HCT116 (cell line): ENCODE measurements around the gene TNRC6C. TPM values are rescaled to one million over a fixed set of nuclear protein-coding genes. Genes with fewer than 3 reads are reported as not detected.

Experiments
- ATAC-seq: fragments of 200-7000 bp; cut with Tn5 transposase; 2 replicates; pipeline ENCODE4 v1.9.1; 2020; ENCODE audit warnings: mild to moderate bottlenecking, moderate library complexity
- BruUV-seq: library from RNA; stranded (reverse); fragments of 400-500 nt; replicated peaks from 2 replicates; lab custom pipeline; 2021; lab: Mats Ljungman, UMichigan
- CTCF ChIA-PET: fragments of 300-600 bp; sonication (Branson Sonifier 250); formaldehyde crosslinking; loops from one replicate; lab custom pipeline; 2021; ENCODE audit warnings: antibody characterized with exemption; lab: Charles Lee
- POLR2A ChIA-PET: fragments of 300-600, 350-600 bp; sonication (Branson Sonifier 250); formaldehyde crosslinking; loops from one replicate; lab custom pipeline; 2021; ENCODE audit warnings: antibody characterized with exemption; lab: Charles Lee
- RAD21 ChIA-PET, 2 experiments: fragments of 300-600 bp; sonication (Branson Sonifier 250); formaldehyde crosslinking; loops; one replicate each; lab custom pipeline; 2023; ENCODE audit warnings: low total read pairs in 2 of 2; ENCODE audit not compliant: uncharacterized antibody in 2 of 2, unreplicated experiment in 2 of 2, low non-redundant PET in 1 of 2; lab: Charles Lee
- DNase-seq: peaks from one replicate; pipeline ENCODE4 v3.0.0-alpha.2; 2010; ENCODE audit warnings: low read depth, low spot score
- H2AFZ ChIP-seq: fragments of 200-600 bp; shearing (Covaris generic), sonication (generic); 2 replicates; pipeline ENCODE4 v1.6.1; 2017; ENCODE audit warnings: low read depth, mixed run types, mixed read lengths, antibody characterized with exemption, low read length; ENCODE audit not compliant: poor library complexity, severe bottlenecking
- H3K27ac ChIP-seq: 2 replicates; pipeline ENCODE4 v1.5.1; 2012; ENCODE audit warnings: low read depth, low read length
- H3K27me3 ChIP-seq: fragments of 200-600 bp; sonication (generic); 2 replicates; pipeline ENCODE4 v1.6.1; 2016; ENCODE audit warnings: mixed run types, low read length, mixed read lengths; ENCODE audit not compliant: insufficient read depth
- H3K36me3 ChIP-seq, 2 experiments: fragments of 200-500 bp in 1 of 2; fragments of 200-600 bp in 1 of 2; sonication (Bioruptor generic) in 1 of 2; sonication (generic) in 1 of 2; 2 replicates each; pipeline versions ENCODE4 v1.5.1 to v1.6.1; 2014 to 2016; ENCODE audit warnings: low read length in 2 of 2, inconsistent platforms in 1 of 2, mixed read lengths in 1 of 2, mixed run types in 1 of 2; ENCODE audit not compliant: insufficient read depth in 2 of 2, control insufficient read depth in 1 of 2
- H3K4me1 ChIP-seq, 2 experiments: fragments of 200-600 bp in 1 of 2; sonication (generic) in 1 of 2; 2 replicates each; pipeline versions ENCODE4 v1.5.1 to v1.6.1; 2012 to 2017; ENCODE audit warnings: low read length in 2 of 2, inconsistent platforms in 1 of 2, mild to moderate bottlenecking in 1 of 2, mixed read lengths in 1 of 2, mixed run types in 1 of 2, moderate library complexity in 1 of 2; ENCODE audit not compliant: insufficient read depth in 2 of 2, control insufficient read depth in 1 of 2
- H3K4me2 ChIP-seq: fragments of 200-600 bp; sonication (generic); 2 replicates; pipeline ENCODE4 v1.6.1; 2017; ENCODE audit warnings: mixed run types, low read length, mixed read lengths
- H3K4me3 ChIP-seq, 2 experiments: fragments of 200-600 bp in 1 of 2; sonication (generic) in 1 of 2; replicated peaks in 1 of 2; 2 replicates each; pipeline ENCODE4 v1.5.1; 2011 to 2016; ENCODE audit warnings: low read length in 2 of 2, control low read depth in 1 of 2, low read depth in 1 of 2, mild to moderate bottlenecking in 1 of 2, mixed read lengths in 1 of 2, mixed run types in 1 of 2
- H3K79me2 ChIP-seq: fragments of 200-600 bp; sonication (generic); 2 replicates; pipeline ENCODE4 v1.6.1; 2017; ENCODE audit warnings: mild to moderate bottlenecking, mixed run types, low read length, moderate library complexity, mixed read lengths; ENCODE audit not compliant: insufficient read depth
- H3K9ac ChIP-seq: fragments of 200-600 bp; sonication (generic); 2 replicates; pipeline ENCODE4 v1.6.1; 2016; ENCODE audit warnings: low read length, mixed read lengths
- H3K9me2 ChIP-seq: fragments of 200-600 bp; sonication (generic), shearing (Covaris generic); 2 replicates; pipeline ENCODE4 v1.6.1; 2017; ENCODE audit warnings: mixed run types, mild to moderate bottlenecking, moderate library complexity; ENCODE audit not compliant: insufficient read depth
- H3K9me3 ChIP-seq, 2 experiments: fragments of 200-500 bp in 1 of 2; fragments of 200-600 bp in 1 of 2; sonication (Bioruptor generic) in 1 of 2; sonication (generic) in 1 of 2; 2 replicates each; pipeline ENCODE4 v1.6.1; 2014 to 2017; ENCODE audit warnings: low read length in 2 of 2, mixed read lengths in 2 of 2, inconsistent platforms in 1 of 2, low read depth in 1 of 2, mild to moderate bottlenecking in 1 of 2, mixed run types in 1 of 2, moderate library complexity in 1 of 2; ENCODE audit not compliant: control insufficient read depth in 1 of 2, insufficient read depth in 1 of 2
- H4K20me1 ChIP-seq: fragments of 200-600 bp; sonication (generic), shearing (Covaris generic); 2 replicates; pipeline ENCODE4 v1.6.1; 2017; ENCODE audit warnings: mixed run types, mild to moderate bottlenecking, moderate library complexity; ENCODE audit not compliant: insufficient read depth
- CBX3 ChIP-seq: IDR thresholded peaks from 2 replicates; pipeline ENCODE4 v1.6.1; 2012; ENCODE audit warnings: low read depth
- EZH2 ChIP-seq: fragments of 200-600 bp; sonication (generic); IDR thresholded peaks from 2 replicates; pipeline ENCODE4 v1.6.1; 2017; ENCODE audit warnings: antibody characterized with exemption, mixed run types
- POLR2A ChIP-seq: IDR thresholded peaks from 2 replicates; pipeline ENCODE4 v1.7.0; 2011; ENCODE audit warnings: borderline replicate concordance; ENCODE audit not compliant: insufficient read depth, insufficient read length; ENCODE audit errors: extremely low read depth
- SIN3A ChIP-seq: IDR thresholded peaks from 2 replicates; pipeline ENCODE4 v1.6.1; 2012; ENCODE audit warnings: low read depth
- SRF ChIP-seq: IDR thresholded peaks from 2 replicates; pipeline ENCODE4 v1.6.1; 2012; ENCODE audit warnings: low read depth
- TCF7L2 ChIP-seq: IDR thresholded peaks from 2 replicates; pipeline ENCODE4 v1.7.0; 2011; ENCODE audit warnings: borderline replicate concordance, inconsistent platforms; ENCODE audit not compliant: insufficient read depth, insufficient read length; ENCODE audit errors: extremely low read depth
- YY1 ChIP-seq: IDR thresholded peaks from 2 replicates; pipeline ENCODE4 v1.6.1; 2011; ENCODE audit warnings: low read length, low read depth, moderate library complexity, mild to moderate bottlenecking; ENCODE audit not compliant: insufficient replicate concordance; ENCODE audit errors: extremely low read depth
- ZFX ChIP-seq: fragments of 450-650 bp; IDR thresholded peaks from 2 replicates; pipeline ENCODE4 v1.6.1; 2017
- ZNF274 ChIP-seq: fragments of 200-500 bp; sonication (Bioruptor generic); IDR thresholded peaks from 2 replicates; pipeline ENCODE4 v1.6.1; 2014; ENCODE audit warnings: mild to moderate bottlenecking, low read depth, low read length, inconsistent platforms
- intact Hi-C: fragments of 100-400 bp; cut with micrococcal nuclease; formaldehyde crosslinking; loops from 2 replicates; pipeline ENCODE4 v1.10.0; 2022
- total RNA-seq: library from RNA; stranded (reverse); gene quantifications from one replicate; pipeline ENCODE4 v1.2.1, GENCODE V29; 2021; ENCODE audit not compliant: unreplicated experiment
- TF ChIP-seq, protein P1 (sequence below), 3 experiments: fragments of 200-600 bp in 1 of 3; sonication (generic) in 1 of 3; IDR thresholded peaks in 2 of 3; conservative IDR thresholded peaks in 1 of 3; 2 replicates each; pipeline ENCODE4 v1.5.1; 2012 to 2017; ENCODE audit warnings: low read depth in 2 of 3, low read length in 2 of 3, antibody characterized with exemption in 1 of 3, borderline replicate concordance in 1 of 3, control low read depth in 1 of 3, mild to moderate bottlenecking in 1 of 3, mixed read lengths in 1 of 3, mixed run types in 1 of 3, moderate library complexity in 1 of 3; ENCODE audit not compliant: insufficient read depth in 1 of 3
- TF ChIP-seq, protein P2 (sequence below): IDR thresholded peaks from 2 replicates; pipeline ENCODE4 v1.6.1; 2012; ENCODE audit warnings: low read depth
- TF ChIP-seq, protein P3 (sequence below): IDR thresholded peaks from 2 replicates; pipeline ENCODE4 v1.6.1; 2012

Gene TNRC6C
- total RNA-seq, 1 experiment from 2014 or later: 23.4 TPM

DNA sequence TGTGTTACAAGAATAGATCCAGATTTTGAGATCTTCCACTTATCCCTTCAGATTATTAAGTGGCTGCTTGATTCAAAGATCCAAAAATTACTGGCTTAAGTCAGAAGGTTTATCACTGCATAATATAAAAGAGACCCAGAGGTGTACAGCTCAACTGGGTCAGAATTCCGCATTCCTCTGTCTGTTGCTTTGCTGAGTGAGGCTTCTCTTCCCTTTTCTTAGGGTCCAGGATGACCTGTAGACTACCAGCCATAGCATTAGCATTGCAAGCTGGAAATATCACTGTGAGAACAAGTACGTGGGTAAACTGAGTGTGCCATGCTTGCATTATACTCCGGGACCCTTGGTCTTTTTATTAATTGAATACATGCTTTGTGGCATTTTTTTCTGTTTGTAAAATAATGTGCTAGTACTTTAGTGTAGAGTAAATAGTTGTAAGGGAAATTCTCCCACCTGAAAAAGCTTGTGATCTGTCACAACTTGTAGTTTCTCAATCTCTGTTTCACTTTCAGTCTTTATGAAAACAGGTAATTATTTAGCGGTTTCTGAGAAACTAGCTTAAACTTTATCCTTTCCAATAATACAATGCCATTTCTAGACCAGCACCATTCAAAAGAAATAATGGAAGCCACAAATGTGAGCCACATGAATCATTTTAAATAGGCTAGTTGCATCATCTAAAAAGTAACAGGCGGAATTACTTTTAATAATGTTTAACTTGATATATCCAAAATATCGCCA is 61.6 kb downstream of the TNRC6C start (continued):
- no peak for TF ChIP-seq SIN3A
- TF ChIP-seq, all 23 proteins: peak for 0

DNA sequence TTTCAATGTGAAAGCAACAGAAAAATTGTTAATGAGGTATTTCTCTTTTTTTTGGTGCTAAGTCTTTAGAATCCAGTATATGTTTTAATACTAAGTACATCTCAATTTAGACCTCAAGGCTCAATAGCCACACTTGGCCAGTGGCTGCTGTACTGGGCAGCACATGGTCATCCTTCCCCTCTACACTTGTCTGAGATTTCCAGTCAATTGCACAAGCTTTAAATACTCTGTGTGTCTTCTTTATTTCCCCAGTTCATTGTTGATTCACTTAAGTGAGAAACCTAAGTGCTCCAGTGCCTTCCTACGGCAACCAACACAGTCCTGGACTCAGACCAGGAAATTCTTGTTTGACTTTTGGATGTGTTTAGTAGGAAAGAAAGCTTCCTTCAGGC is 62.2 kb downstream of the TNRC6C start:
- RAD21 ChIA-PET: interaction anchor here in 1 of 2 experiments (0.6 kb wide), 1 partner anchor 108 kb away, joined by 4 read pairs; the partner anchor contains the start of gene TMC6
- no TSS peak for BruUV-seq
- DNase-seq: no peak
- Histone ChIP-seq H3K4me1 (no peaks in the 10 kb centered on the region), H4K20me1 (no peaks in the 10 kb centered on the region), H3K9ac (no peak overlapping the region), H2AFZ (no peak overlapping the region), H3K4me3 (no peak overlapping the region), H3K36me3 (no peaks in the 10 kb centered on the region), H3K27me3 (no peaks in the 10 kb centered on the region), H3K9me2 (no peaks in the 10 kb centered on the region), H3K79me2 (no peaks in the 10 kb centered on the region), H3K9me3 (no peaks in the 10 kb centered on the region), H3K27ac (no peak overlapping the region), H3K4me2 (no peak overlapping the region)
- TF ChIP-seq SRF: no peak
- TF ChIP-seq, protein P1, sequence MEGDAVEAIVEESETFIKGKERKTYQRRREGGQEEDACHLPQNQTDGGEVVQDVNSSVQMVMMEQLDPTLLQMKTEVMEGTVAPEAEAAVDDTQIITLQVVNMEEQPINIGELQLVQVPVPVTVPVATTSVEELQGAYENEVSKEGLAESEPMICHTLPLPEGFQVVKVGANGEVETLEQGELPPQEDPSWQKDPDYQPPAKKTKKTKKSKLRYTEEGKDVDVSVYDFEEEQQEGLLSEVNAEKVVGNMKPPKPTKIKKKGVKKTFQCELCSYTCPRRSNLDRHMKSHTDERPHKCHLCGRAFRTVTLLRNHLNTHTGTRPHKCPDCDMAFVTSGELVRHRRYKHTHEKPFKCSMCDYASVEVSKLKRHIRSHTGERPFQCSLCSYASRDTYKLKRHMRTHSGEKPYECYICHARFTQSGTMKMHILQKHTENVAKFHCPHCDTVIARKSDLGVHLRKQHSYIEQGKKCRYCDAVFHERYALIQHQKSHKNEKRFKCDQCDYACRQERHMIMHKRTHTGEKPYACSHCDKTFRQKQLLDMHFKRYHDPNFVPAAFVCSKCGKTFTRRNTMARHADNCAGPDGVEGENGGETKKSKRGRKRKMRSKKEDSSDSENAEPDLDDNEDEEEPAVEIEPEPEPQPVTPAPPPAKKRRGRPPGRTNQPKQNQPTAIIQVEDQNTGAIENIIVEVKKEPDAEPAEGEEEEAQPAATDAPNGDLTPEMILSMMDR (IDR thresholded peaks at IDR 0.05 in 2 of 3, conservative IDR thresholded peaks at IDR 0.05 in 1 of 3; ENCODE audit: borderline replicate concordance in 1 of 3, insufficient read depth in 1 of 3, low read depth in 2 of 3, low read length in 2 of 3): no peak
- TF ChIP-seq, protein P2, sequence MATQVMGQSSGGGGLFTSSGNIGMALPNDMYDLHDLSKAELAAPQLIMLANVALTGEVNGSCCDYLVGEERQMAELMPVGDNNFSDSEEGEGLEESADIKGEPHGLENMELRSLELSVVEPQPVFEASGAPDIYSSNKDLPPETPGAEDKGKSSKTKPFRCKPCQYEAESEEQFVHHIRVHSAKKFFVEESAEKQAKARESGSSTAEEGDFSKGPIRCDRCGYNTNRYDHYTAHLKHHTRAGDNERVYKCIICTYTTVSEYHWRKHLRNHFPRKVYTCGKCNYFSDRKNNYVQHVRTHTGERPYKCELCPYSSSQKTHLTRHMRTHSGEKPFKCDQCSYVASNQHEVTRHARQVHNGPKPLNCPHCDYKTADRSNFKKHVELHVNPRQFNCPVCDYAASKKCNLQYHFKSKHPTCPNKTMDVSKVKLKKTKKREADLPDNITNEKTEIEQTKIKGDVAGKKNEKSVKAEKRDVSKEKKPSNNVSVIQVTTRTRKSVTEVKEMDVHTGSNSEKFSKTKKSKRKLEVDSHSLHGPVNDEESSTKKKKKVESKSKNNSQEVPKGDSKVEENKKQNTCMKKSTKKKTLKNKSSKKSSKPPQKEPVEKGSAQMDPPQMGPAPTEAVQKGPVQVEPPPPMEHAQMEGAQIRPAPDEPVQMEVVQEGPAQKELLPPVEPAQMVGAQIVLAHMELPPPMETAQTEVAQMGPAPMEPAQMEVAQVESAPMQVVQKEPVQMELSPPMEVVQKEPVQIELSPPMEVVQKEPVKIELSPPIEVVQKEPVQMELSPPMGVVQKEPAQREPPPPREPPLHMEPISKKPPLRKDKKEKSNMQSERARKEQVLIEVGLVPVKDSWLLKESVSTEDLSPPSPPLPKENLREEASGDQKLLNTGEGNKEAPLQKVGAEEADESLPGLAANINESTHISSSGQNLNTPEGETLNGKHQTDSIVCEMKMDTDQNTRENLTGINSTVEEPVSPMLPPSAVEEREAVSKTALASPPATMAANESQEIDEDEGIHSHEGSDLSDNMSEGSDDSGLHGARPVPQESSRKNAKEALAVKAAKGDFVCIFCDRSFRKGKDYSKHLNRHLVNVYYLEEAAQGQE: no peak
- TF ChIP-seq EZH2: no peak
- TF ChIP-seq YY1: no peak
- TF ChIP-seq POLR2A: no peak
- no peak for TF ChIP-seq TCF7L2
- no peak for TF ChIP-seq SIN3A
- no peak for TF ChIP-seq CBX3
- TF ChIP-seq, protein P3, sequence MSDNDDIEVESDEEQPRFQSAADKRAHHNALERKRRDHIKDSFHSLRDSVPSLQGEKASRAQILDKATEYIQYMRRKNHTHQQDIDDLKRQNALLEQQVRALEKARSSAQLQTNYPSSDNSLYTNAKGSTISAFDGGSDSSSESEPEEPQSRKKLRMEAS: no peak
- no peak for TF ChIP-seq ZFX
- TF ChIP-seq ZNF274: no peak
- ATAC-seq: no peak
- intact Hi-C loops: no loop called here
- POLR2A ChIA-PET: no interaction called here
- CTCF ChIA-PET: interaction anchor here (2.8 to 3.7 kb wide), 3 partner anchors 10 to 230 kb away, joined by 17 to 30 read pairs (median 21); no protein-coding TSS in a partner anchor
